Inflammatory macrophage (primary cell): Measurements from ENCODE around the gene PLPPR4.
"Not testable (repeated sequence)": the region's sequence is repeated elsewhere in the genome, so short reads cannot be mapped to it uniquely, and the experiment has no call there.

ENCODE experiments used
- DNase-seq, 2 donors: peaks; one replicate each; pipeline ENCODE4 v3.0.0-alpha.2; 2020 to 2022
- total RNA-seq, 18 experiments: gene quantifications; one replicate each; lab custom pipeline; 2026; ENCODE audit warnings: mixed read lengths in 6 of 18, inconsistent platforms in 2 of 18; lab: John Stamatoyannopoulos, UW

PLPPR4 gene
- 0 to 0.49 (median 0) reads per million in 18 experiments for total RNA-seq

- DNase-seq, result peak in 1 of 2 donors; percentile 17
Measured at GRCh38 chr1:99264201-99265021, at the start of gene PLPPR4. TSS of gene PLPPR4 (plus strand) at chr1:99264492. CDS start at chr1:99264594, 102 bp downstream.

- no peak for DNase-seq
Measured at GRCh38 chr1:99216956-99217355, 47.3 kb upstream of the PLPPR4 start.

GRCh38 chr1:99217599-99217998 lies 46.7 kb upstream of the PLPPR4 start:
- DNase-seq, result no peak

- no peak for DNase-seq
Measured at GRCh38 chr1:99218572-99218971, 45.7 kb upstream of the PLPPR4 start.

- DNase-seq, result no peak
Measured at GRCh38 chr1:99218999-99219398, 45.3 kb upstream of the PLPPR4 start.

- no peak for DNase-seq
Measured at GRCh38 chr1:99227056-99227897, 37.0 kb upstream of the PLPPR4 start.

GRCh38 chr1:99228153-99228552 lies 36.1 kb upstream of the PLPPR4 start:
- DNase-seq, result no peak

- DNase-seq, result no peak
Measured at GRCh38 chr1:99229122-99229521, 35.2 kb upstream of the PLPPR4 start.

- DNase-seq, result no peak
Measured at GRCh38 chr1:99230695-99231094, 33.6 kb upstream of the PLPPR4 start.

GRCh38 chr1:99232172-99232571 lies 32.1 kb upstream of the PLPPR4 start:
- DNase-seq, result peak; percentile 26 to 30

- no peak for DNase-seq
Measured at GRCh38 chr1:99233446-99233845, 30.8 kb upstream of the PLPPR4 start.

GRCh38 chr1:99236756-99237155 lies 27.5 kb upstream of the PLPPR4 start:
- DNase-seq, result peak; percentile 14 to 71

GRCh38 chr1:99239690-99240089 lies 24.6 kb upstream of the PLPPR4 start:
- DNase-seq, result no peak

GRCh38 chr1:99240621-99241020 lies 23.7 kb upstream of the PLPPR4 start:
- no peak for DNase-seq

GRCh38 chr1:99246152-99246551 lies 18.1 kb upstream of the PLPPR4 start:
- DNase-seq, result no peak

- no peak for DNase-seq
Measured at GRCh38 chr1:99247199-99247598, 17.1 kb upstream of the PLPPR4 start.

- DNase-seq, result no peak
Measured at GRCh38 chr1:99250728-99251127, 13.6 kb upstream of the PLPPR4 start.

- DNase-seq, result no peak
Measured at GRCh38 chr1:99251308-99251707, 13.0 kb upstream of the PLPPR4 start.

GRCh38 chr1:99252630-99253029 lies 11.7 kb upstream of the PLPPR4 start:
- DNase-seq, result no peak

GRCh38 chr1:99260402-99260801 lies 3.9 kb upstream of the PLPPR4 start:
- not testable (repeated sequence) for DNase-seq

- no peak for DNase-seq
Measured at GRCh38 chr1:99265124-99265523, 832 bp downstream of the PLPPR4 start.

- no peak for DNase-seq
Measured at GRCh38 chr1:99266726-99267125, 2.4 kb downstream of the PLPPR4 start.

- no peak for DNase-seq
Measured at GRCh38 chr1:99268021-99268420, 3.7 kb downstream of the PLPPR4 start.

GRCh38 chr1:99269321-99269720 lies 5.0 kb downstream of the PLPPR4 start:
- DNase-seq, result no peak
